HG02623 (cell line): ENCODE results near the gene ISOC2.
"Not testable (repeated sequence)": the region's sequence is repeated elsewhere in the genome, so short reads cannot be mapped to it uniquely, and the experiment has no call there.

Experiments used
- ATAC-seq: cut with Tn5 transposase; IDR thresholded peaks from one replicate; pipeline ENCODE4 v1.9.1; 2021; ENCODE audit warnings: moderate library complexity; ENCODE audit not compliant: unreplicated experiment

ISOC2 gene

GRCh38 chr19:55418185-55418584, 43.3 kb downstream of the ISOC2 start:
- ATAC-seq = no peak

- no peak for ATAC-seq
Observed at GRCh38 chr19:55410168-55410567, 51.3 kb downstream of the ISOC2 start.

GRCh38 chr19:55409179-55409578, 52.3 kb downstream of the ISOC2 start:
- not testable (repeated sequence) for ATAC-seq

- ATAC-seq = no peak
Observed at GRCh38 chr19:55408533-55408872, 52.9 kb downstream of the ISOC2 start.

- ATAC-seq = peak; percentile 86
Observed at GRCh38 chr19:55407800-55408532, 53.5 kb downstream of the ISOC2 start.

- ATAC-seq = peak; percentile 58
Observed at GRCh38 chr19:55407550-55407799, 54.0 kb downstream of the ISOC2 start, which contains the start of gene UBE2S. UBE2S (minus strand) TSS chr19:55407788; CDS start chr19:55407589, 199 bp downstream.

- peak; percentile 6 for ATAC-seq
Observed at GRCh38 chr19:55406826-55407549, 54.5 kb downstream of the ISOC2 start.

- no peak for ATAC-seq
Observed at GRCh38 chr19:55406091-55406825, 55.2 kb downstream of the ISOC2 start.

- no peak for ATAC-seq
Observed at GRCh38 chr19:55405638-55406037, 55.8 kb downstream of the ISOC2 start.
